IMR-90 (cell line): ENCODE results near the gene TRIM17. TPM values are rescaled to one million over a fixed set of nuclear protein-coding genes. Genes with fewer than 3 reads are reported as not detected.
A peak's percentile ranks its signal among the peaks of the same experiment; 100 is the strongest.

ENCODE experiments used
- ATAC-seq: fragments of 200-7000 bp; cut with Tn5 transposase; 2 replicates; pipeline ENCODE4 v1.9.1; 2020; ENCODE audit warnings: low read depth, mild to moderate bottlenecking, moderate library complexity
- BruUV-seq: library from RNA; stranded (reverse); fragments of 400-500 nt; replicated peaks from 2 replicates; lab custom pipeline; 2021; lab: Mats Ljungman, UMichigan
- CTCF ChIA-PET: fragments of 300-600 bp; formaldehyde crosslinking; extraction: SDS; loops from one replicate; lab custom pipeline; 2021; ENCODE audit warnings: antibody characterized with exemption; lab: Yijun Ruan, JAX
- POLR2A ChIA-PET: fragments of 300-600 bp; sonication (Branson Sonifier 250); formaldehyde crosslinking; loops from one replicate; lab custom pipeline; 2022; ENCODE audit warnings: antibody characterized with exemption; ENCODE audit not compliant: unreplicated experiment; lab: Charles Lee
- DNase-seq: peaks from one replicate; pipeline ENCODE4 v3.0.0; 2013
- H2AFZ ChIP-seq: replicated peaks from 2 replicates; pipeline ENCODE3; 2013; ENCODE audit warnings: low read length, mild to moderate bottlenecking; ENCODE audit not compliant: poor library complexity
- H2AK5ac ChIP-seq: 2 replicates; pipeline ENCODE4 v1.6.1; 2013; ENCODE audit warnings: low read depth, low read length, inconsistent platforms
- H2AK9ac ChIP-seq: replicated peaks from 2 replicates; pipeline ENCODE3; 2013; ENCODE audit warnings: mild to moderate bottlenecking, low read depth, low read length, moderate library complexity; ENCODE audit not compliant: poor library complexity
- H2BK120ac ChIP-seq: 2 replicates; pipeline ENCODE4 v1.6.1; 2013; ENCODE audit warnings: low read depth, low read length, inconsistent platforms
- H2BK15ac ChIP-seq: 3 replicates; pipeline ENCODE4 v1.6.1; 2013; ENCODE audit warnings: low read depth, low read length, inconsistent platforms
- H2BK20ac ChIP-seq: 2 replicates; pipeline ENCODE4 v1.6.1; 2013; ENCODE audit warnings: low read depth, mild to moderate bottlenecking, inconsistent platforms, low read length, moderate library complexity
- H2BK5ac ChIP-seq: 2 replicates; pipeline ENCODE4 v1.6.1; 2013; ENCODE audit warnings: mild to moderate bottlenecking, low read depth, low read length, inconsistent platforms; ENCODE audit not compliant: poor library complexity, severe bottlenecking
- H3K14ac ChIP-seq: replicated peaks from 2 replicates; pipeline ENCODE4 v1.6.1; 2013; ENCODE audit warnings: low read depth, low read length, inconsistent platforms
- H3K18ac ChIP-seq: 2 replicates; pipeline ENCODE4 v1.6.1; 2013; ENCODE audit warnings: low read depth, low read length, control low read depth
- H3K23ac ChIP-seq: 2 replicates; pipeline ENCODE4 v1.6.1; 2013; ENCODE audit warnings: low read depth, low read length, inconsistent platforms
- H3K27ac ChIP-seq: 2 replicates; pipeline ENCODE4 v1.5.1; 2013; ENCODE audit warnings: mild to moderate bottlenecking, control low read depth, low read length; ENCODE audit not compliant: insufficient read depth
- H3K27me3 ChIP-seq: 2 replicates; pipeline ENCODE4 v1.6.1; 2013; ENCODE audit warnings: low read length; ENCODE audit not compliant: control insufficient read depth, insufficient read depth
- H3K36me3 ChIP-seq: 2 replicates; pipeline ENCODE4 v1.6.1; 2013; ENCODE audit warnings: low read length, mixed read lengths; ENCODE audit not compliant: control insufficient read depth, insufficient read depth
- H3K4ac ChIP-seq: 2 replicates; pipeline ENCODE4 v1.6.1; 2013; ENCODE audit warnings: low read depth, low read length, inconsistent platforms
- H3K4me1 ChIP-seq: 2 replicates; pipeline ENCODE4 v1.6.1; 2013; ENCODE audit warnings: low read length, mixed read lengths; ENCODE audit not compliant: control insufficient read depth, insufficient read depth
- H3K4me2 ChIP-seq: 2 replicates; pipeline ENCODE4 v1.6.1; 2013; ENCODE audit warnings: low read depth, mild to moderate bottlenecking, control low read depth, low read length, moderate library complexity
- H3K4me3 ChIP-seq: 2 replicates; pipeline ENCODE4 v1.5.1; 2013; ENCODE audit warnings: low read depth, mild to moderate bottlenecking, control low read depth, low read length, moderate library complexity; ENCODE audit not compliant: insufficient read depth
- H3K56ac ChIP-seq: 2 replicates; pipeline ENCODE4 v1.6.1; 2013; ENCODE audit warnings: low read length, inconsistent platforms; ENCODE audit not compliant: insufficient read depth; ENCODE audit errors: extremely low read depth
- H3K79me1 ChIP-seq, 2 experiments: 2 replicates each; pipeline ENCODE4 v1.6.1; 2013; ENCODE audit warnings: low read length in 2 of 2, inconsistent platforms in 1 of 2, low read depth in 1 of 2
- H3K9ac ChIP-seq: 2 replicates; pipeline ENCODE4 v1.6.1; 2013; ENCODE audit warnings: low read depth, low read length, control low read depth
- H3K9me1 ChIP-seq: 2 replicates; pipeline ENCODE4 v1.6.1; 2013; ENCODE audit warnings: low read length, inconsistent platforms; ENCODE audit not compliant: insufficient read depth
- H3K9me3 ChIP-seq: 2 replicates; pipeline ENCODE4 v1.6.1; 2013; ENCODE audit warnings: low read length; ENCODE audit not compliant: control insufficient read depth, insufficient read depth
- H4K20me1 ChIP-seq: 2 replicates; pipeline ENCODE4 v1.6.1; 2013; ENCODE audit warnings: low read length, inconsistent platforms; ENCODE audit not compliant: insufficient read depth
- H4K5ac ChIP-seq: 2 replicates; pipeline ENCODE4 v1.6.1; 2013; ENCODE audit warnings: mild to moderate bottlenecking, low read depth, low read length, control low read depth
- H4K8ac ChIP-seq, 2 experiments: 2 replicates each; pipeline ENCODE4 v1.6.1; 2013; ENCODE audit warnings: low read depth in 2 of 2, low read length in 2 of 2, control low read depth in 1 of 2, inconsistent platforms in 1 of 2
- H4K91ac ChIP-seq: 2 replicates; pipeline ENCODE4 v1.6.1; 2013; ENCODE audit warnings: low read depth, low read length, inconsistent platforms; ENCODE audit not compliant: insufficient read depth
- BHLHE40 ChIP-seq: fragments of 150-350 bp; IDR thresholded peaks from 2 replicates; pipeline ENCODE4 v1.6.1; 2016; ENCODE audit warnings: mild to moderate bottlenecking, low read depth, low read length
- NFE2L2 ChIP-seq: fragments of 150-350 bp; IDR thresholded peaks from 2 replicates; pipeline ENCODE4 v1.6.1; 2016; ENCODE audit warnings: low read depth, mild to moderate bottlenecking, low read length
- WGBS, 2 experiments: methylation state at CpG; one replicate each; pipeline versions ENCODE4 v1.1.5 to v1.1.7; 2013; ENCODE audit warnings: missing lambda C conversion rate in 2 of 2; ENCODE audit not compliant: insufficient read length in 1 of 2; ENCODE audit errors: extremely low coverage in 2 of 2; 5-methylcytosine and 5-hydroxymethylcytosine counted together
- dilution Hi-C: fragments of 300-500 bp; cut with HindIII; formaldehyde crosslinking; loops from one replicate; pipeline ENCODE4 v1.14.3; 2018; ENCODE audit warnings: low sequenced_read_pairs; ENCODE audit not compliant: unreplicated experiment
- in situ Hi-C: fragments of 300-500 bp; cut with MboI; formaldehyde crosslinking; loops from 3 replicates; pipeline ENCODE4 v1.14.3; 2019; ENCODE audit warnings: low sequenced_read_pairs, inconsistent platforms, mixed read lengths
- intact Hi-C: fragments of 100-400 bp; cut with micrococcal nuclease; formaldehyde crosslinking; loops from 2 replicates; pipeline ENCODE4 v1.10.0; 2022
- polyA plus RNA-seq, 3 experiments: library from polyadenylated mRNA; depleted of rRNA; stranded (reverse); fragments of >200 nt; gene quantifications; 2 replicates each; pipeline ENCODE4 v1.2.3, GENCODE V29; 2012; ENCODE audit warnings: low replicate concordance in 1 of 3
- total RNA-seq: library from RNA; depleted of rRNA; stranded (reverse); fragments of >200 nt; gene quantifications from 2 replicates; pipeline ENCODE4 v1.2.3, GENCODE V29; 2012

Gene TRIM17
- total and polyA plus RNA-seq, 2 of the 4 experiments (the other 2 are of a cell fraction): 0.39 TPM; not detected in 1

DNA sequence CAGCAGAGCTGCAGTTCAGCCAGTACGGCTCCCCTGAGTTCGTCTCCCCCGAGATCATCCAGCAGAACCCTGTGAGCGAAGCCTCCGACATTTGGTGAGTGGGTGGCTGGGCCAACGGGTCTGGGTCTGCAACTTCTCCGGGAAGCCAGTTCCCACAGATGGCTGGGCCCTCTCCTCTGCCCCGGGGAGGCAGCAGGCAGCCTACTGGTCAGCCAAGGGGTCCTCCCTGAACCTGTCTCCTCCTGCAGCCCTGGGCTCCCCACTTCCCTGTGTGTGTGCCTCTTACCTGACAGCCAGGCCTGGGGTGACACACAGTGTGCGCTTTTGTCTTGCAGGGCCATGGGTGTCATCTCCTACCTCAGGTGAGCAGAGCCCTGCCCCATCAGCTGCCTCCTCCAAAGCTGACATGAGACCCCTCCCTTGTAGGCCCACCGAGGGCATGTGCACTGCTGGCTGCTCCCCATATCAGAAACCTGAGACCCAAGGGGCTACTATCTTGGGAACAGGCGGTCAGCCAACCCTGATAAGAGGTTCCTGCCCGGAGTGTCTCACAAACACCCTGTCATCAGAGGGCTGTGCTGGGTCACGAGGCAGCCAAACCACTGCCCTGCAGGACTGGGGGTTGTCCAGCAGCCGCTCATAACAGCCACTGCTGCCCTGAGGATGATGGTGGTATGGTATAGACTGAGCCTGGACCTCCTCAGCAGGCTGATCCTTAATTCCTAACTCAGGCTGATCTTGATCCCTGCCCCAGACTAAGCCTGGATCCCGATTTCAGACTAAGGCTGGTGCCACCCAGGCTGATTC is 47.7 kb downstream of the TRIM17 start:
- in situ Hi-C loops: no loop called here
- H4K8ac ChIP-seq: no peak overlapping the region
- peak; percentile 65 for ATAC-seq
- H2AK9ac ChIP-seq: peak overlapping the region; percentile 76
- no peak overlapping the region for H2BK20ac ChIP-seq
- no peak overlapping the region for H4K5ac ChIP-seq
- H3K27me3 ChIP-seq: 0 out of 2 replicates have a peak, but pooled peaks cover 3% of the 10 kb centered on the region
- no peak overlapping the region for H2BK15ac ChIP-seq
- intact Hi-C loops: no loop called here
- no peak overlapping the region for H3K23ac ChIP-seq
- H3K18ac ChIP-seq: no peak overlapping the region
- H4K91ac ChIP-seq: no peak overlapping the region
- no peak overlapping the region for H3K4me3 ChIP-seq
- H3K4me1 ChIP-seq: no peaks in the 10 kb centered on the region; the same call in 1 of the 2 replicates
- H3K4ac ChIP-seq: no peak overlapping the region
- ChIA-PET POLR2A (no interaction called here), CTCF (no interaction called here)
- no peak overlapping the region for H3K4me2 ChIP-seq
- H3K9me3 ChIP-seq: no peaks in the 10 kb centered on the region
- no peak overlapping the region for H3K27ac ChIP-seq
- no peaks in the 10 kb centered on the region for H4K20me1 ChIP-seq
- DNase-seq: peak; percentile 28
- no peak overlapping the region for H3K9ac ChIP-seq
- WGBS, 2 experiments: 71% methylated on average over 6 of the region's 15 CpGs; no CpG with 5 or more reads in 1 of the 2 experiments
- BruUV-seq: no TSS peak
- dilution Hi-C loops: no loop called here
- H3K9me1 ChIP-seq: no peaks in the 10 kb centered on the region
- no peaks in the 10 kb centered on the region for H3K36me3 ChIP-seq
- H2AFZ ChIP-seq: no peak overlapping the region
- H3K79me1 ChIP-seq: no peaks in the 10 kb centered on the region
- no peak overlapping the region for H2AK5ac ChIP-seq
- no peak overlapping the region for H2BK120ac ChIP-seq
- H3K14ac ChIP-seq: no peak overlapping the region
- no peak overlapping the region for H2BK5ac ChIP-seq
- no peak for TF ChIP-seq NFE2L2
- TF ChIP-seq BHLHE40: peak; percentile 31; the same call in 1 of the 2 replicates
- H3K56ac ChIP-seq: no peak overlapping the region
